Stimulated activated CD4-positive, alpha-beta T cell treated with anti-CD3 and anti-CD28 coated beads, TNF-alpha, amount 100 ng/mL, for 48 hours (primary cell): Measurements from ENCODE around the gene KL.

ENCODE experiments used
- DNase-seq, 3 donors: peaks; one replicate each; pipeline ENCODE4 v3.0.0-alpha.2; 2020; ENCODE audit warnings: low read depth in 3 of 3

KL gene

GRCh38 chr13:33081666-33082065 is 65.4 kb downstream of the KL start:
- DNase-seq: no peak

GRCh38 chr13:33083054-33083453 is 66.8 kb downstream of the KL start:
- DNase-seq: no peak

DNA sequence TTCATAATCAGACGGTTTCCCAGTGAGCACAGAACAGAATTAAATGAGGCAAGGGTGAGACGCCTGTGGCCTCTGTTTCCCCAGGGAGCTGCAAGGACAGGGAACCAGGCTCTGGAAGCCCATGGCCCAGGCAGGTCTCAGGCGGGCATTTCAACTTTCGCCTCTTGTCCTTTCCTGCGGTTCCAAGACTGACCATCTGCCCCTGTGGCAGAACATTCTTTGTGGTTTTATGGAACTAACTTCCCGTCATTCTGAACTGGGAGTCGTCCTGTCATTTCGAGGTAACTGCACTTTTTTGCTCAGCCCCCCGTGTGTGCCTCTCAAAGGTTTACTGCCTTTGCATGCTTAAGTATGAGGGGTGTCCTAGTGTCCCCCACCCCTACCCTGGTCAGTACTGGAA is 70.9 kb downstream of the KL start:
- no peak for DNase-seq

DNA sequence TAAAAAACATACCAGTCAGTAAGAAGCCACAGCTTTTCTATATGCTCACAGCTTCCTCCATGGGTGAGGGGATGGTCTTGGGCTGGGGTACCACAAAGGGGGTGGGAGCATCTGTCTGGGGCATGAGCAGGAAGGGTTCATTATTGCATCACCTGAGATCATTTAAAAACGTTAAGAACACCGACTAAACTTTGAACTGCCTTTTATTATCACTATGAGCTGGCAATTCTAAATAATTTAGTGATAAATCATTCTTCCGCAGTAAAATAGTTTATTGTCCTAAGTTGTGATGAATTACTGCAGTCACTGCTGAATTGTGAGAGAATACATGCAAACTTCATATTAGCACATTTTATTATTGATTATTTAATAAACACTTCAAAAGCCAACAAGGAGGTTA is 71.6 kb downstream of the KL start:
- DNase-seq: no peak

DNA sequence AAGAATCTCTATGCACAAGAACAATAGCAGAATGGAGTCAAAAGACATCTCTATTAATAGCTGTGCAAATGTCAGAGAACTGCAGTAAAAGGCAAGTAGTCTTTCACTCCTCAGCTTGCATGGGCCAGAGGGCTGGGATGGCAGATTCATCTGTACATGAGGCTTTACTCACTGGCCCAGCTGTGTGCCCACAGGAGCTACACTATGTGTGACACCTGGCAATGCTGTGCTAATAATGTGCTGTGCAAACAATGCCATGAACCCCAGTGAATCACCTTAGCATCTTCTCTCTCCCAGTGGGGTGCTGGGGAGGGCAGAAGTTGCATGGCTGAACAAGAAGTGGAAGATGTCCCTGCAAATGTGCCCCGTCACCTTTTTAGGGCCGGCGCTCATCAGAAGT is 73.1 kb downstream of the KL start:
- no peak for DNase-seq

GRCh38 chr13:33090755-33091414 is 74.7 kb downstream of the KL start:
- no peak for DNase-seq

- no peak for DNase-seq
Observed at GRCh38 chr13:33091415-33091774, 75.2 kb downstream of the KL start.

- DNase-seq: no peak
Observed at GRCh38 chr13:33092073-33092987, 76.1 kb downstream of the KL start.

GRCh38 chr13:33096886-33097605 is 80.8 kb downstream of the KL start:
- DNase-seq: no peak

- DNase-seq: no peak
Observed at GRCh38 chr13:33099860-33100259, 83.6 kb downstream of the KL start.

DNA sequence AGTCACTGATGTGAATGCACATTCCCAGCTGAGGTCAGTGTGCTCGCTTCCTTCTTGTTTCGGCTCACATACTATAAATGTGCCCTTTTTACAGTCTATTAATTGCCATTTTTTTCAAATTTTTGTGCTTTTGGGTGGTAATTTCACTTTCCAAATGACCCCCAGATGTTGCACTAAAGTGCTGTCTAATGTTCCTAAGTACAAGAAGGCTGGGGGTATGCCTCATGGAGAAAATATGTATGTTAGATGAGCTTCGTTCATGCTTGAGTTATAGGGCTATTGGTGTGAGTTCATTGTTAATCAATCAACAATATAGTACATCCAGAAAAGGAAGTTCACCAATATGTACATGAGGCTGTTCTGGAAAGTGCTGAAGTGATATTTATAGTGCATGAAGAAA is 84.7 kb downstream of the KL start:
- DNase-seq: no peak

- no peak for DNase-seq
Observed at GRCh38 chr13:33101835-33102234, 85.6 kb downstream of the KL start.

- no peak for DNase-seq
Observed at GRCh38 chr13:33103457-33103856, 87.2 kb downstream of the KL start.

GRCh38 chr13:33105387-33106005 is 89.3 kb downstream of the KL start:
- no peak for DNase-seq

DNA sequence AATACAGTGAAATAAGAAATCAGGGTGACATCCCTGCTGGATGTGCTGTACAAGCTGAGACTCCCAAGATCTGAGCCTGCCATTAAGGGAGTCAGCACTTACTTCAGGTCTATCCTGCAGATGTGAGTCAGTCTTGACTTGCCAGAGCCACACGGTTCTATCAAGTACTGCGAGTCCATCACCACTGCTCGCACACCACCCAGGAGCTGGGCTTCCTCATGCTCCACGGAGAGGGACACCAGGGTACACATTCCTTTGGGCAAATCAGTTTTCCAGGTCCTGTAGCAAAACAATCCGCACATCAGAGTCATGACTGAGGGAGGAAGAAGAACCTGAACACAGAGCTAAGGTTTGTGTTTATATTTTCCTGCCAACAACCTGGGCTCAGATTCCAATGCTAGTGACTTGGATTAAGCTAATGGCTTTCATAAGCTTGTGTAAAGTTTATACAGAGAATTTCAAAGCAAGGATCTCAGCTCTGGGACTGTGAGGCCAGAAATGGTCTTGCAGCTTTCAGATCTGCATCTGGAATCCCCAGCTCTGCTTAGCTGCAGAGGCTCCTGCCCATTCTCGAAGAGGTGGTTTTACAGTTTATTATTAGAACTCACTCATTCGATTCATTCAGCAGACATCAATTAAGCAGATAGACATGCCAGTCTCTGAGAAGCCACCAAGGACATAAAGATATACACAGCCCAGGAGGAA is 90.6 kb downstream of the KL start:
- DNase-seq: no peak

GRCh38 chr13:33107361-33107760 is 91.1 kb downstream of the KL start:
- no peak for DNase-seq

DNA sequence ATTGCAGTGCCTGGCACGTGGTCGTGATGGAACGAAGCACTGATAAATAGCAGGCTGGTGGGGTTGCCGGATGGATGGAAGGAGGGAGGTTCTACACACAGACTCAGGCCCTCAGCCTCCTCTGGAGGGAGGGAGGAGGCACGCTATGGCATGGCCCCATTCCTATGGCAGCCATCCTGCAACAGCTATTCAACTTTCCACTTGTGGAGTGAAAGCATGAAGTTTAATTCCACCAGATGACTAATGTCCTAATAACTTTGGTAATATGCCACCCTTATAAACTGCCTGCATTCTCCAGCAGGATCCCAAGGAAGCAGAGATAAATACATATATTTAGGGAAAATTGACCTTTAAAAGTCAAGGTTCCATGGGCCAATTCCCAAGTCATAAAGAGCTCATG is 92.4 kb downstream of the KL start:
- no peak for DNase-seq

DNA sequence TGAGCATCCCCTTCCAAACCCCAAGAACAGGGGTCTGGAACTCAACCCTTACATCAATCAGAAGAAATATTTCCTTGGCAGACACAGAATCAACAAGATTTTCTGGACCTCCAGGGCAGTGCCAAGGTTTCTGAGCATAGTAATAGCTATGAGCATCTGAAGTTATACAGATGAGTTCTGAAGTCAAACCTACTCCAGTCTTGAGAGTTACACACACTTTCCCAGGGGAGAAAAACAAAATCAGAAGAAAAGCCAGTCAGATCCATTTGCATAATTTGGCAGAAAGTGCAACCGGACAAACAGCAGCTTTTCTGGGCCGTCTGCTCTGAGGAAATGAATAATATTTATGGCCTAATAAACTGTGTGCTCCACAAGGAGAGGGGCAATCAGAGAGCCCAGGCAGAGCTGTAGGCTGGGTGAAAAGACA is 93.1 kb downstream of the KL start:
- no peak for DNase-seq

DNA sequence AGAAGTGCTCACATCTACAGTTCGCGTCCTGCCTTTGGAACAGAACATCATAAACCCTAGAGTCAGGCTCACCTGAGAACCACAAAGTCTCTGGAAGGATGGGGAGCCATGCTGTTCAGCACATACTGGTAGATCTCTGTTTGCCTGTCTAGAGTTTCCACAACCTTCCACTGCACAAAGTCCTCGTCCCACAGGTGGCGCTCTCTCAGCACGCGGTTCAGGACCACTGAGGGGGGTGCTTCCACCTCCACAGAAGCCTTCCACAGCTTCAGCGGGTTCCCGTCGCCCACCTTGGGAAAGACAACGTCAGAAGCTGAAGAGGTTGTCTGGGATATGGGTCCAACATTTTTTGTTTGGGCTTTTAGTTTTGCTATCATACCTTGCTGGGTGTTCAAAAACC is 93.6 kb downstream of the KL start:
- no peak for DNase-seq

GRCh38 chr13:33110386-33110712 is 94.1 kb downstream of the KL start:
- DNase-seq: no peak

DNA sequence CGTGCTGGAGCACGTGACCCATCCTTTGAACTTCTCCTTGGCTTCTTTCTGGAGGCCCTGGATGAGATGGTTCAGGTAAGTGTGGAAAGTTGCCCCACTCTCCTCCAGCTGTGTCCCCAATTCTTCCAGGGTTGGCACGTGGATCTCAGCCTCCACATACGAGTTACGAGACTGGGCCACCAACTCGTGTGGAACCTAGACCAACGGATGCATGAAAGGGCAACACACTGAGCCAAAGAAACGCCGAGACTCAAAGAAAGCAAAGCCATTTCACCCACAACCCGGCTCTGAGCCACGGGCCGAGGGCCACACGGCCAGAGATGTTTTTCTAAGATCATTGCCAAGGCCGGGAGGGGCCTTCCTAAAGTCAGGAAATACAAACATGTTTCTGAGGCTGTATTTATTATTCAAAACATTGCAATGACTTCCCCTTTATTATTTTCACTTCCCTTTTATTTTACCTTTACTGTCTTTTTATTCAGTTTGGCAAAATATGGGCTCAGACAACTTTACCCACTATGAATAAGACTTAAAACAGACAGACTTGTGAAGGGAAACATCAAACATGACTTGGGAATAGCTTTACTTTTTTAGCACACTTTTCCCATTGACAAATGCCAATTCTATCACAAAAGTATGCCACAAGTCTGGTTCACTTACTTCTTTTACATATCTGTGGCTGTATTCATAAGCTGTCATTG is 94.6 kb downstream of the KL start:
- no peak for DNase-seq
